Left ventricle myocardium superior (tissue), 1 donor: ENCODE data around the gene OR52R1. TPM values are rescaled to one million over a fixed set of nuclear protein-coding genes. Genes with fewer than 3 reads are reported as not detected.
A peak's percentile ranks its signal among the peaks of the same experiment; 100 is the strongest.
"Not testable (repeated sequence)": the region's sequence is repeated elsewhere in the genome, so short reads cannot be mapped to it uniquely, and the experiment has no call there.

ENCODE experiments used
- ATAC-seq: fragments of 200-7000 bp; cut with Tn5 transposase; one replicate; pipeline ENCODE4 v1.9.1; 2020; ENCODE audit warnings: mild to moderate bottlenecking, moderate library complexity
- DNase-seq: peaks from one replicate; pipeline ENCODE4 v3.0.0-alpha.2; 2020
- intact Hi-C: fragments of 100-400 bp; cut with micrococcal nuclease; formaldehyde crosslinking; loops from one replicate; pipeline ENCODE4 v1.11.0; 2022
- long read RNA-seq: library from polyadenylated mRNA; unstranded; transcript quantifications from one replicate; pipeline ENCODE4 v2.0.0, GENCODE V29; 2021
- total RNA-seq: library from RNA; stranded (reverse); fragmentation: NEBNext Ultra II Directional; extraction: Animal tissue kit (Norgen Biotek cat#: 25700); gene quantifications from one replicate; pipeline ENCODE4 v1.2.1, GENCODE V29; 2021
- donor health status: DM: no; HTN: yes; CAD: no; lungs with severe emphysema.

OR52R1 gene
- total RNA-seq, result not detected
- long read RNA-seq, result 0 reads

DNA sequence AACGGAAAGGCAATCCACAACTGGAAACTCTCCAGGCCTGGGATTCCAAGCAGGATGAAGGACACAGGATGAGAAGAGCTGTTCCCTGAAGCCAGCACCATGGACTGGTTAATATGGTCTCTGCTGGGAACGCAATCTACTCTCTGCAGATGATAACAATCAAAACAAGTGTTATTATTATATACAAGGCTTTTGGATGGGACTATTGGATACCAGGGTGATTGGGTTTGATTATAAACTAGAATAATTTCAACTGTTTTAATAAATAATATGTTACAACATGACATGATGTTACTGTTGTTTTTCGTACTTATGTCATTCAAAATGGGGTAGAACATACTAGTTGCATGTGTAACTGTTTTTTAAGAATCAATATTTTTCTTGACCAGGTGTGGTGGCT is at the start of gene OR52R1:
TSS of gene OR52R1 (minus strand) at position 101 of the 400 bp plus-strand sequence. CDS start at position 101, 0 bp downstream.
- ATAC-seq (no peak), DNase-seq (no peak)

DNA sequence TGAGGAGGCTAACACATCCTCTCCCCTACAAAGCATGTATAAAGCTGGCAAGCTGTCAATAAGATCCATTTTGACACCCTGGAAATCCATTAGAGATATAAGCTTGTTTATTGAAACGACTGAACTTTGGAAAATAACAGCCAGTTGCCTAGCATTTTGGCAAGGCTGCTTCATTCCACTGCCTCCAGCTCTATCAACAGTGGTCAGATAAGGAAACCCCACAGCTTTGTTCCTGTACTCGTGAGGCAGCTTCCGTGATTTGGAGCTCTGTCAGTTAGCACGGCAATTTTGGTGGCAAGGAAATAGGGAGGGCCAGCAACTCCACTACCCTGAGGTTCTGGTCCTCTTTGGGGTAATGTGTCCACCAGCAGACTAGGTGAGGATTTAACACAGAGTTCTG is 46.9 kb upstream of the OR52R1 start:
- intact Hi-C loops, result no loop called here
- DNase-seq (no peak), ATAC-seq (peak; percentile 94)

More for the DNA sequence above, at the start of gene OR52R1:
- intact Hi-C loops, result no loop called here

DNA sequence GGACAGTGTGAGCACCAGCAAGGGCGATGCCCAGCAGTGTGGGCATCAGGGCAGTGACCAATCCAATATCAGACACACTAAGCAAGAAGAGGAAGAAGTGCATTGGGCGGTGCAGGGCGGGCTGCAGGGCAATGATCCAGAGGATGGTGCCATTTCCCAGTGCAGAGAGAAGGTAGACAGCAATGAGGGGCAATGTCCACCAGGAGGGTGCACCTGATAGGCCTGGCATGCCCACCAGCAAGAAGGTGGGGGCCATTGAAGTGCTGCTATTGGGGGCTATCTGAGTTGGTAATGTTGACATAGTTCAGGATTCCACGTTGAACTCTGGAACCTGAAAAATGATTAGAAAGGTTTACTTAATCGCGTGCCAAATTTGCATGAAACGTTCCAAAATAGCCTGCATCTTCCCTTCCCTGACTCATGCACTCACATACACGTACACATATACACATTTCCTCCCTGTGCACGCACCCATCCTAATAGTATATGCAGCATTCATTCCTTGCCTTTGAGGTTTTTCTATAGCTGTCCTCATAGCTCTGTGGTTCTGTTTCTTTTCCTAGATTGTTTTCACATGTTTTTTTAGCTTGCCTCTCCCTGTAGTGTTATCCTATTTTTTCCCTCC is 44.8 kb upstream of the OR52R1 start, which contains the start of gene OR51S1:
TSS of gene OR51S1 (minus strand) at position 301 of the 625 bp plus-strand sequence. CDS start at position 301, 0 bp downstream.
- intact Hi-C loops, result no loop called here
- DNase-seq, result no peak
- no peak for ATAC-seq

DNA sequence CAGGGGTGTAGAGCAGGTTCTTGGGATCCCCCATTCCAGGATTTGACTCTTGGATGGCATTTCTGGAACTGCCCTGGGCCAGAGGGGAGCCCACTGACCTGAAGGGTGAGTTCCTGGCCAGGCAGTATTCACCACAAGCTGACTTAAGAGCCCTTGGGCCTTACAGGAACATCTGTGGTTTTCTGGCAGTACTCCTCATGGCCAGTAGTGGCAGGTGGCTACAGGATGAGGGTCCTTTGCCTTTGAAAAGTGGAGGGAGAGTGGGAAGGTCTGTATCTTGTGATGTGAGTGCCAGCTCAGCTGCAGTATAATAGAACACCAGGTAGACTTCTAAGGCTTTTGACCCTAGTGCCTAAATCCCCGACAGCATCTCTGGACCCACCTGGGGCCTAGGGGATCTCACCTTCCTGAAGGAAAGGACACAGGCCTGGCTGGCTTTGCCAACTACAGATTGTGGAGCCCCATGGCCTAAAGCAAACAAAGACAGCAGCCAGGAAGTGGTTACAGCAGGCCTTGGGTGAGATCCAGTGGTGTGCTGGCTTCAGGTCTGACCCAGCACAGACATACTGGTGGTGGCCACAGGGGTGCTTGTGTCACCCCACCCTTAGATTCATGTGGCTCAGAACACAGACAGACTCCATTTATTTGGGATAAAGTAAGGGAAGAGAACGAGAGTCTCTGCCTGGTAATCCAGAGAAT is 35.8 kb upstream of the OR52R1 start:
- DNase-seq, result no peak
- intact Hi-C loops, result no loop called here
- ATAC-seq, result no peak

DNA sequence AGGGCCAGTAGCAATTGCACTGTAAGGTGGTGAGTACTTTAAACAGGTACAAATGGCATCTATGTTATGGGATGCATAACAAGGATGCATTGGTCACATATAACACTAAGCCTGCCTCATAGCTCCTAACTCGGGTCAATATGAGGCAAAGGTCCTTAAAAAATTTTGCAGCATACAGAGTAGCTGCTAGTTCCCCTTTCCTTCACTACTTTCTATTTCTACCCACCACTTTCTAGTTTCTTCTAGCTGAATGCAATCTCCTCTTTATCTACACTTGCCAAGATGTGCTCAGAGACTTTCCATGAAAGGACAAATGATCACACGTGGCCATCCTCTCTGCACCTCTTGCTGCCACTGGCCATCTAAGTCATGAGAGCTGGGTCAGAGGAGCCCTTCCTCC is 26.7 kb upstream of the OR52R1 start:
- intact Hi-C loops, result no loop called here
- DNase-seq (no peak), ATAC-seq (no peak)

DNA sequence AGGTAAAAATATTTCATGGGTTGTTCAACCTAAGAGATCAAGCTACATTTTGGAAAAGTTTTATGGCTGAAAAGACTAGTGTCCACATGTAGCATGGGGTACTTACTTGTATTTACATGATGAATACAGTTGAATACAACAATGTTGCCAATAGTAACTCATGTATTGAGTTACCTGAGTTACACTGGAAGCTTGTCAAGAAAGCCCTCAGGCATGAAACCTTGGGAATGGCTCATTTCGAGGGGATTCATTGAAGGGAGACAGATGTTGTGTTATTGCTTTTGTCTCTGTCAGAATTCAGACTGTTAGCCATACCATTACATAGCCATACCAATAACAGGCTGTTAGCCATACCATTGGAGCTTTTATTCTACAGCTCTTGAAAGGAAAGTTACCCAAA is 26.2 kb upstream of the OR52R1 start:
- ATAC-seq (no peak), DNase-seq (no peak)
- intact Hi-C loops, result no loop called here

DNA sequence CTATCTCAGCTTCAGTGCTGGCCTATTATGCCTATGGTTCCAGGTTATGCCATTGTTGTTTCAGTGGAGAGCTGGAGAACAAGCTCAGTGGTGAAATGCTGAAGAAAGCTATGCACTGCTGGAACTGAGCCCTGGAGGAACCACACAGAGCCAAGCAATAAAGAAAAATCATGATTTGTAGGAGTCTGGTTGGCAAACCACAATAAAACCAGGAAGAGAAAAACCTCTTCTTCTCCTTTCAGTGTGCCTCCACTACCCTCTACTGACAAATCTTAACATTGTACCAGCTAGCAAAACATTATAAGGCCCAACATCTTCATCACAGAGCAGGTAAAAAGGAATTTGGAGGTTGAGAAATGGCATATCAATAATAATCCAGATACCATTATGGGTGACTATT is 22.2 kb upstream of the OR52R1 start:
- ATAC-seq, result peak; percentile 42
- no peak for DNase-seq
- intact Hi-C loops, result loop anchor here (2.0 kb wide), 1 partner anchor 190 kb away; the partner anchor contains the start of gene OR51D1

DNA sequence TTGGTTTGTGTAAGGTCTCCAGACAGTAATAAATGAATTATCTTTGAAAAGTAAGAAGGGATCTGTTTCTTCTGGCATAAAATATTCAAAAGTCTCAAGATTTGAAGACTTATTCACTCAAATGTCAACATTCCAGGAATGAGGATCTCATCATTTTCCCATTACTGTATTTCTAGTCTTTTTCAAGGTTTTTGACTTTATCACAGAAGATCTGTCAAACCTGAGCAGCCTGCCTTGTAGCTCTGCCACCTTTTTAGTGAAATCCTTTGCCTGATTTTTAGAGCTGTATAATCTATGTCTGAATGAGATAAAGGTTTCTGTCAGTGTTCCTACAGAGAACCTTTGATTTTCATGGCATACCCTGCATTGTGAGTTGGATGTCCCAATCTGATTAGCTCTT is 21.0 kb upstream of the OR52R1 start:
- ATAC-seq, result no peak

DNA sequence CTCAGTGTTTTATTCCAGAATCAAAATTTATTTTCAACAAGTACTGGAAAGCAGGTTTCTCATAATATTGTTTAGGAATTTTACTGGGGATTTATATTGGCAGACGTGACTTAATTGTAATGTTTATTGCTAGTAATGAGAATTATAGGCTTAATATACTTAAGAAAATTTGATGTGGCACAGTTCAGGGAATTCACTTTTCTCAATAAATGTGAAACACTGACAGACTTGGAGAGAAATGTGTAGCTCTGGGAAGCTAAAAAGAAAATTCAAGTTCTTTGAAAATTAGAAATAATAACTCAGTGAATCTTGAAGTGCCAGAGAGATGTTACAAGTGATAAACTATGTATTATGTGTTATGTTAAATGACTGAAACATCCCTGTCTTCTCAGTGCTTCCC is 16.8 kb upstream of the OR52R1 start, which contains the start of gene OR51F2:
TSS of gene OR51F2 (plus strand) at position 301 of the 400 bp plus-strand sequence. CDS start 101 bp downstream, outside the sequence.
- intact Hi-C loops, result no loop called here
- ATAC-seq, result no peak
- no peak for DNase-seq

More for the DNA sequence above, 21.0 kb upstream of the OR52R1 start:
- intact Hi-C loops, result no loop called here
- no peak for DNase-seq

DNA sequence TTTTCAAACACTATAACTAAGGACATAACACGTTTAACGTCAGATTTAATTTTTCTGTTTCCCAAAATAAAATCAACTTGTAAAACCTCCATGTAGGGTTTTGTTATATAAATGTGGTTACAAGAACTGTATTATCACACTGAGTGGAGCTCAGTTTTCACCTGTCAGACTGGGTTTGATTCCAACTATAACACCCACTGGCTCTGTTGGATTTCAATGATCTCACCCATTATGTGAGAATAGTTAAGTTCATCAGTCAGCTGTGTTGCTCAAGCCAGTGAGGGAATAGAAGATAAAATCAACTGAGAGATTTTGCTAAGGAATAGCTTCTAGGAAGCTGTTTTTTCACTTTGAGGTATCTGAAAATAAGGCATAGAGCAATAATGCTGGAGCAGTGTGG is 5.1 kb upstream of the OR52R1 start:
- ATAC-seq, result no peak

DNA sequence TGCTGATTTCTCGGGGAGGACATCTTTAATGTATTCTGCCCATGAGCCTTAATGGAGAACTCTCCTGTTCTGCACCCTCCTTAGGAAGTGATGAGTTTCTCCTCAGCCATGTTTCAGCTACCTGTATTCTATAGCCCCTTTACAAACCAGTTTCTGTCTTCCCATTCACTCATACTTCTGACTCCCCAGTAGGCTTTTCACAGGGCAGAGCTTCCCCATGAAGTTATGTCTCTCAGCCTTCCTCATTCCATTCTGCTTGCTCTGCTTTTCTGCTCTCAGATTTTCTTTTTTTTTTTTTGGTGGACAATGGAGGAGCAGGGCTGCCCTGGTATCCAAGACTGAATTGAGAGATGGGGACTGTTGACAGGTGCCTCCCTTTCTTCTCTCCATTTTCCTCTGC is 4.3 kb upstream of the OR52R1 start:
- ATAC-seq (no peak), DNase-seq (no peak)
- intact Hi-C loops, result no loop called here

More for the DNA sequence above, 5.1 kb upstream of the OR52R1 start:
- intact Hi-C loops, result no loop called here
- no peak for DNase-seq

DNA sequence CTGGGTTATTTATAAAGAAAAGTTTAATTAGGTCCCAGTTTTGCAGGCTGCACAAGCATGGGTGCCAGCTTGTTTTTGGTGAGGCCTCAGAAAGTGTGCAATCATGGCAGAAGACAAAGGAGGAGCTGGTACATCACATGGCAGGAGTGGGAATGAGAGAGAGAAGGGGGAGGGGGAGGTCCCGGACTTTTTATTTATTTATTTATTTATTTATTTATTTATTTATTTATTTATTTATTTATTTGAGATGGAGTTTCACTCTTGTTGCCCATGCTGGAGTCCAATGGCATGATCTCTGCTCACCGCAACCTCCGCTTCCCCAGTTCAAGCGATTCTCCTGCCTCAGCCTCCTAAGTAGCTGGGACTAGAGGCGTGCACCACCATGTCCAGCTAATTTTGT is 2.9 kb downstream of the OR52R1 start:
- DNase-seq, ATAC-seq, intact Hi-C loops: not testable (repeated sequence)

DNA sequence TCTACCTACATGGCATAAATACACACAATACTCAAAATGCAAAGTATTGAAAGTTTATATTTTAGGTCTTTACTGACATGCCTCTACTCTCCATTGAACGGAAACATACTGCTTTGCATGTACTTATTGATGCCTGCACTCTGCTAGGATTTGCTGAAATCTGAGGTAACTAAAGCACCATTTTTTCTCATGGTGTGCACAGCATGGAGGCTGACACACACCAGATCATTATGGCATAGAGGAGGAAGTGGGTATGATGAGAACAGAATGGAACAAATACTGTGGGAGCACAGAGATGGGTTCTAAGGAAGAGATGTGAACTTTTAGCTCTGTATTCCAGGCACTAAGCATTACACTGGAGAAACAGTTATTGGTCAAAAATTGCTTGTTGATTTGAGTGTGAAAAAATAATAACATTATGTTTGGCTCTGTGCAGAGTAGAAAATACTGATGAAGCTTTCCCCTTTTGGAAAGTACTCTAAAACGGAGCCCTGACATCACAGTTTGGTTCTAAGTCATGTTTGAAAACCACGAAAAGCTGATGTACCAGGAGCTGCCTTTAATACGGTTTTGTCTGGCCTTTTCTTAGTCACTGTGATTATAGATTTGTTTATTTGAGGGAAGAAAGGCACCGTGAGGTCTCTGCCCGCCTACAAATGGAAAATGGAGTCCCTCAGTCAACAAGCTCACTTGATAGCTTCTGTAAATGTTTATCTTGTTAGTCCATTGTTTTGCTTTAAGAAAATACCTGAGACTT is 5.6 kb downstream of the OR52R1 start:
- no peak for ATAC-seq
- intact Hi-C loops, result no loop called here
- no peak for DNase-seq

DNA sequence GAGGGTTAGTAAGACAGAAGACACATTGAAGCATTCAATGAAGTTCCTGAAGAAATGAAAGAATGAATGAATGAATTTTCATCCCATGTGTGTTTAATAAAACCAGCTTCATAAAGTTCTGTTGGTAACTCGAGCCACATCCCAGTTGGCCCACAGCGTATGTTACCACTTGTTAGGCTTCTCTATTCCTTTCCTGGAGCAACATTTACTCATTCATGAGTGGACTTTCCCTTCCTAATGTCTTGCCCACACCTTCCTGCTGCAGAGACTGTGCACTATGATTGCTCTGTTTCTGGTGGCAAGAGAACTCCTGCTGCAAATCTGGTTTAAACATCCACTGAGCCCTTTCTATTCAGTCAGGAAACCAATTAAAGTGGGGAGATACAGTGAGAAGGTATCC is 7.0 kb downstream of the OR52R1 start:
- DNase-seq, result no peak
- intact Hi-C loops, result no loop called here
- no peak for ATAC-seq

DNA sequence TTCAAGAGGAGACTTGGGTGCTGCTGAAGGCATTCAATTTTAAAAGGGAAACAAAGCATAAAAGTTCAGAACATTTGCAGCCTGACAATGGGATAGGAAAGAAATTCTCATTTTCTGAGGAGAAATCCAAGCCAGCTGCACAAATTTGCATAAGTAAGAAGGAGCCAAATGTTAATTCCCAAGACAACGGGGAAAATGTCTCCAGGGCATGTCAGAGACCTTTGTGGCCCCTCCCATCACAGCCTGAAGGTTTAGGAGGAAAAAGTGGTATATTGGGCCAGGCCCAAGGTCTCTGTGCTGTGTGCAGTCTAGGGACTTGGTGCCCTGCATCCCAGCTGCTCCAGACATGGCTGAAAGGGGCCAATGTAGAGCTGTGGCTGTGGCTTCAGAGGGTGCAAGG is 21.7 kb downstream of the OR52R1 start:
- intact Hi-C loops, result no loop called here
- DNase-seq, result no peak
- ATAC-seq, result no peak

DNA sequence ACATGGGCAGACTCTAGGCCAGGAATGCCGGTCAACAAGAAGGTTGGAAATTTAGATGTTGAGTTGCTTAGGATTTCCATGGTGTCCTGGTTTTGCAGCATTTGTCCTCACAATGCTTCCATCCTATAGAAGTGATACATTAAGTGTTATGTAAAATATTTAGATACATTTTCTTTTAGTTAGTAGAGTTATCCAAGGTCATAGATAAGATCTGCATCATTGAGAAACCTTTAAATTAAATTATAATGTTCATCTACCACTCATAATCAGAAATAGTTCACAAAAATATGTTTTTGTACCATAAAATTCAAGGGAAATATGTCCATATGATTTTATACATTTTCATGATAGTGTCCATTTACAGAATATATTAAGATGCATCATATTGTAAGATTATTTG is 34.3 kb downstream of the OR52R1 start, which contains the start of gene OR51F1:
TSS of gene OR51F1 (minus strand) at position 101 of the 400 bp plus-strand sequence. CDS start at position 101, 0 bp downstream.
- intact Hi-C loops, result no loop called here
- ATAC-seq, result no peak
- no peak for DNase-seq

DNA sequence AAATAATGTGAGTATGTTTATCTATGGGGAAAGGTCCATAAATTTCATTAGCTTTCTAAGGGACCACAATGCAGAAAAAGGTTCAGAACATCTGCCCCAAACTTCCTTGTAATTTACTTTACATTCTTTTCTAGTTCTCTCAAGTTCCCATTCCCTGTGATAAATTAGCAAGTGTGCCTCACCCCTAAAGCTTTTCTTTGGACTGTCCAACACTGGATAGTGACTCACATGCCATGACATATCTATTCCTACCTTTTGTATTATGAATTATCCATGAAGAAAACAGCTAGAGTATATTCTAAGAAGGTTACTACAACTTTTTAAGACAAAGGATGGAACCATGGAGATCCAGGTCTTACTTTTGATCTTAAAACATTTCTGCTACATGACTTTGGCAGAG is 36.1 kb downstream of the OR52R1 start:
- DNase-seq, result no peak
- ATAC-seq, result no peak
- intact Hi-C loops, result no loop called here

DNA sequence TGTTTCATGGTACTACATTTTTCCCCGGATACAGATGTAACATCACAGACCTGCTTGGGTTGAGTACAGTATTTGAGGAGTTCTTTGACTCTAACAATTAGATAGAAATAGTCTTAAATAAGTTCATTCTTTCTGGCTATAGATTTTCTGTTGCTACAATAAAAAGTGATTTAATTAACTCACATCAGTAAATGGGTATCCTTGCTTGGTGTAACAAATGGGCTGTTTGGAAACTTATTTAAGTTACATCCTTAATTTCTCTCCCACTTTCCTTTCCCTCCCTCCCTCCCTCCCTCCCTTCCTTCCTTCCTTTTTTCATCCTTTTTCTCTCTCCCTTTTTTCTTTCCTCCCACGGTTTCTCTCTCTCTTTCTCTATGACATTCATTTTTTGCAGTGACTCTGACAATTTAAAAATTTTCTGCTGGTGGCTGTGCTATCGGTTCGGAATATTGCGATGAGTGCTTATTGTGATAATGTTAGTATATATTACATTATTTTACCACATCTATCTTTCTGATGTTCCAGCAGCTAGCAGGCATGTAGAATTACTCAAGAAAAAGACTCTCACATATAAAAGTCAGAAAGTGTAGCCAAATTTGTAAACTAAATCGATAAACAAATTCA is 37.6 kb downstream of the OR52R1 start:
- no peak for DNase-seq
- no peak for ATAC-seq
- intact Hi-C loops, result no loop called here

DNA sequence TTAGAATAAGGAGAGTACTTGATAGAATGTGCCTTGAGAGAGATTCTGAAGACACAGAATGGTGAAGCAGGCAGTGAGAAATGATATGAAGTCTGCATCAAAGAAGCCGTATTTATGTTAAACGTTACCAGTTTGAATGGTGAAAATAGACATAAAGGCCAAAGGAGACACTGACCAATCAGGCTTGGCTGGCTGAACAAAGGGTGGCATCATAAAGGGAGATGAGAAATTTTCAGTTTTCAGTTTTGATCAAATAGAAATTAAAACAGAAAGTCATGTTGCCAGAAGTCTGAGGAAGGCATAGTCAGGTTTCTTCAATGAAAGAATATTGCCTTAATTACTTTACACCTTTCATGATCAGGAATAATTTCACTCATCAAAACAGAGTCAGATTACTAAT is 41.1 kb downstream of the OR52R1 start:
- intact Hi-C loops, result no loop called here
- DNase-seq, result no peak
- ATAC-seq, result no peak
